Activated T-cell treated with anti-CD3 and anti-CD28 coated beads, Interleukin-2, amount 50 U/mL, for 48 hours (primary cell): ENCODE results near the gene MAP1A.

Experiments
- DNase-seq, 2 experiments: peaks; one replicate each; pipeline ENCODE4 v3.0.0-alpha.2; 2020

The MAP1A gene

GRCh38 chr15:43517354-43518196, at the start of gene MAP1A:
MAP1A (plus strand) TSS chr15:43517608; CDS start chr15:43521474, 3,866 bp downstream.
- peak in 1 of 2 experiments; percentile 20 for DNase-seq

- DNase-seq = no peak
Observed at GRCh38 chr15:43469867-43470266, 47.5 kb upstream of the MAP1A start.

DNA sequence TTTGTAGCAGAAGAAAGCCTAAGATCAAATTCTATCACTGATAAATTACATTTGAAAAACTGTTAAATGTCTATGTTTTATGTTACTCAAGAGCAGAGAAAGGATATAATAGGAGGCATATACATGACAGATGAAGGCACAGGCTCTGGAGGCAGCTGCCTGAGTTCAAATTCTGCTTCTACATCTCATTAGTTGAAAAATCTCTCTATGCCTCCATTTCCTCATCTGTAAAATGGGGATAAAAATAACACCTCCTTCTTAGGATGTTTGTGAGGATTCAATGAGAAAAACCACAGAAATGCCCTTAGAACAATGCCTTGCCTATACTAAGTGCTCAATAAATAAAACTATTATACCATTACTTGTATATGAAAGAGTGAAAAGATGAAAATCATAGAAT, 45.4 kb upstream of the MAP1A start:
- no peak for DNase-seq

DNA sequence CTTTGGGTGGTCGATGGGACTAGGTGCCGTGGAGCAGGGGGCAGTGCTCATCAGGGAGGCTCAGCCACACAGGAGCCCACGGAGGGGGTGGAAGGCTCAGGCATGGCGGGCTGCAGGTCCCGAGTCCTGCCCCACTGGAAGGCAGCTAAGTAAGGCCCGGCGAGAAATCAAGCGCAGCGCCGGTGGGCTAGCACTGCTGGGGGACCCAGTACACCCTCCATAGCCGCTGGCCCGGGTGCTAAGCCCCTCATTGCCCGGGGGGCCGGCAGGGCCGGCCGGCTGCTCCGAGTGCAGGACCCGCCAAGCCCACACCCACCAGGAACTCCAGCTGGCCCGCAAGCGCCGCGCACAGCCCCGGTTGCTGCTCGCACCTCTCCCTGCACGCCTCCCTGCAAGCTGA, 43.5 kb upstream of the MAP1A start:
- DNase-seq = no peak

DNA sequence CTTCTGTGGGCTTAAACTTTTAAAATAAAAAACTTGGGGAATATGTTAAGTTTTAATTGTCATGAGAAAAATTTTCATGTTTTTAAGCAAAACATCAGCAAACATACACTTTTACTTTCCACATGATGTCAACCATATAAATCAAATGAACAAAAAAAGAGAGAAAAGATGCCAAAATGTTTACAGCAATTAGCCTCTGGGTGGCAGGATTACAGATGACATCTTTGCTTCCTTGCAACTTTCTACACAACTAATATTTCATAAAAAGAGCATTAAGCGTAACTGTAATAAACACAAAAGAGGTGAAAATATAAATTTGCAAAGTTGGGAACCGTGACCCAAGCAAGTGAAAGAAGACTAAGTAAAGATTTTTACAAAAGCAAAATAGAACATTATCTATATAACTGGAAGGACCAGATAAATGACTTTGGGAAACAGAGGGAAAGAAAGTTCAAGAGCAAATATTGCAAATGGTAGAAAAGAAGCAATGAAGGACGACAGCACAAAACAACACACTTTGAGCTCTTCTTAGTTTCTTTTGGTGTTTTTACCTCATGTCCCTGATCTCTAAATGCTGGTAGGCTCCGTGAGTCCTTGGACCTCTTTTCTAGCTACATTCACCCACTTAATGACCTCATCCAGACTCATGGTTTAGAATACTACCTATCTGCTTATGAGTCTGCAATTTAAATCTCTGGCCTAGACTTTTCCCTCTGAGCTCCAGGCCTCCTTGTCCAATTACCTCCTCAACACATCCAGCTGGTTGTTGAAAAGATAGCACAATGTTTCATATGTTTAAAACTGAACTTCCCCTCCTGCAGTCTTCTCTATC, 33.9 kb upstream of the MAP1A start:
- no peak for DNase-seq

GRCh38 chr15:43484455-43484854, 33.0 kb upstream of the MAP1A start:
- DNase-seq = no peak

GRCh38 chr15:43487271-43487895, 30.0 kb upstream of the MAP1A start:
- no peak for DNase-seq

GRCh38 chr15:43488790-43489189, 28.6 kb upstream of the MAP1A start:
- DNase-seq = no peak

GRCh38 chr15:43489191-43489590, 28.2 kb upstream of the MAP1A start:
- DNase-seq = no peak

DNA sequence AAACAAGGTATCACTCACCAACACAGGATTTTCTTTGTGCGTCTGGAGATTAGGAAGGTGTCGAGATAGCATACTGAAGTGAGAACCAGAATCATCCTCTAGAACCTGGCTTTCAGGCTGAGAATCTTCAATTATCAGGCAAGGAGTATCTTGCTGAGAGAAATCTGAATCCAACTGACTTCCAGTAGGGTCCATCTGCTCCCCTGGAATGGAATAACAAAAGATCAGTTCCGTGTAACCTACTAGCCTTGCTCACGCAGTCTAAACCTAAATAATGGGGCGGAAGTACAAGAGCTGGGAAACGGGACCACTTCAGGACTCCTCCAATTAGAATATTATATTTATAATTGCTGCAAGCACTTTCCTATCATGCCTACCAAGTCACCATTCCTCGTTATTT, 25.1 kb upstream of the MAP1A start:
- no peak for DNase-seq

GRCh38 chr15:43492673-43493601, 24.5 kb upstream of the MAP1A start, which contains the start of gene TP53BP1:
TP53BP1 (minus strand) TSS chr15:43493156; CDS start chr15:43493043, 113 bp downstream.
- DNase-seq = peak; percentile 95 to 97

DNA sequence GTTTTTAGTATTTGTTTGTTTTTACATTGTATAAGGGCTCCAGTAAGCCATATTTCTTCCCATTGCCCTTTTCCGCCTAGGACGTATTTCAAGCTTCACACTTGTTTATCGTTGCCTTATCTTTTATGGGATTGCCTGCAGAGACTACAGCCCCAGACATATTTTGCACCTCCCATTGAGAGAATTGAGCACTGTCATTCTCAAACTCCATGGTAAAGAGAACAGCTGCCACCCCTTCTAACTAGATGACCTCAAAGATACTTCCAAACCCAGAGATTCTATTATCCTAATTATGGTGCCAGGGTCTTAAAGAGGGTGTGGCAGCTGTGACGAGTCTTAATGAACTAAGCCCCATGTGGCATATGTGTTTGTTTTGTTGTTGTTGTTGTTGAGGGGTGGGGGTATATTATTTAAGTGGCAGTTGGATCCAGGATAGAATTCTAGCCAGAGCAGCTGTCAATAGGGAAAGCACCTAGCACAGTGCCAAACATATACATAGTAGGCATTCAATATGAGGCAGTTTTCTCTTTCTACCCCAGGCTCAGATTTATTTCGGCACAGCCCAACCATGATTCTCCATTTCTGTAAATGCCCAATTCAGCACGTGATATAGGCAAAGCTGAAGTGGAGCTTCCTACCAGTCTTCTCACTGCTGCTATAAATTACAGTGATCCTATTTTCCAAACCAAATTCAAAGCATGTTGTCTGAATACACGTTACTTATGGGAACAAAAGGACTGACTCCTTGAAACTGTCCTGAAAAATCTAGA, 23.5 kb upstream of the MAP1A start:
- no peak for DNase-seq

GRCh38 chr15:43498990-43499389, 18.4 kb upstream of the MAP1A start:
- no peak for DNase-seq

DNA sequence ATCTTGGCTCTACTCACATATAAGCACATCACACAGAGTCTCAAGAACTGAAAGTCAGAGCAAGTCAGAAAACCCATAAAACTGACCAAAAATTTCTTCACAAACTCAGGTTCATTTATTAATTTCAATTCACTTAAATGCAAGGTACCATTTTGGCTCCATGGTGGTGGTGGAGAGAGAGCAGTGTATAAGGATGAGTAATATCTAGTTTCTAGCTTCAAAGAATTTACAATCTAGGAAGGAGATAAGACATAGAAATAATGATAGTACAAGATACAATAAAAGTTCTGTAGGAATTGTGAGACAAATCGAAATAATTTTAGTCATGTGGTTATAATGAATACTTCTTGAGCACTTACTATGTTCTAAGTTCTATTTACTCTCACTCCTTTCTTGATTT, 17.8 kb upstream of the MAP1A start:
- DNase-seq = no peak

DNA sequence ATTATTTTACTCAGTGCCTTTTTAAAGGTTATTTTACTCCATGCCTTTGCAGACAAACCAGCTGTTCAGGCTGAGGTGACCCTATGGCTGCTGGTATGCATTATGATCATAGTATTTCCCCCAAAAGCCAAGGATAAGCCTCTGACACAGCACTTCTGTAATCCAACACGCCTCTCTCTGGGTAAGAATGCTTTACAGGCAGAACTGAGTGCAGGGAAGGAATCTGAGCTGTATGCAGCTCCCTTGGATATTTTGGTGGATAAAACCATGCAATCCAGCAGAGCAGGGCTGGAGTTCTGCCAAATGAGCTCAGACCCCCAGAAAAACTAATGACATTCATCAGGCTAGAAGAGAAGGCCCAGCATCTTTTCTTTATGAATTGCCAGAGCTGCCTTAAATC, 11.7 kb upstream of the MAP1A start:
- no peak for DNase-seq

DNA sequence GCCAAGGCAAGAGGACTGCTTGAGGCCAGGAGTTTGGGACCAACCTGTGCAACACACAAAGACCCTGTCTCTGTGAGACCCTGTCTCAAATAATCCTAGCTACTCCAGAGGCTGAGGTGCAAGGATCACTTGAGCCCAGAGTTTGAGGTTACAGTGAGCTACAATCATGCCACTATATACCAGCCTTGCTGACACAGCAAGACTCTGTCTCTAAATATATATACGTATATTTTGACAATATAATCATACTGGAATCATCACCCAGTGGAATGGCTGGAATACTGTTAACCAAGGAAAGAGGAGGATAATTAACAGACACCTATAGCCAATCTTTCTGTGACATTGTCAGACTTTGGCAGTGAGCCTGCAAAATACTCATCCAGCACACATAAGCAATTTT, 9.0 kb upstream of the MAP1A start:
- no peak for DNase-seq

- no peak for DNase-seq
Observed at GRCh38 chr15:43508991-43509659, 8.3 kb upstream of the MAP1A start.

DNA sequence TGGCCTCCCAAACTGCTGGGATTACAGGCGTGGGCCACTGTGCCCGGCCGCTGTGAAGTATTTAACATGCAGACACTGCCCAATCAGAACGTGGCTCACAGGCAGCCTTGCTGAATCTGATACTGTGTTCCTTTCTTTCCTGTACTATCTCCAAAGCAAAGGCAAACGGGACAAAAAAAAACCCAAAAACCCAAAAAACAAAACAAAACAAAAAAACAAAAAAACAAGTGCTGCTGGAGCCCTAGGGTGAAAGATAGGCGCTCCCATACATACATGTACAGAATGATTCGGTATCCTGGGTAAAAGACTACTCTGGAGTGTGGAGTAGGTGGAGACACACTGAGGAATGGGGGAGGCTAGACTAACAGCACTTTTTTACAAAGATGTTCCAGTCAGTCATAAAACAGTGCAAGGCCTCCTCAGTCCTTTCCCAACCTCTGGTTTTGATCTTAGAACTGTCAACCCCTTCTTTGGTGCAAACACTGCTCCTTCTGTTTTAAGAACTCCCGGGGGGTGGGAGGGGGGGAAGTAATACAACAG, 7.7 kb upstream of the MAP1A start:
- no peak for DNase-seq

GRCh38 chr15:43510200-43511011, 7.0 kb upstream of the MAP1A start:
- DNase-seq = peak; percentile 95 to 97
